Fibroblast of the aortic adventitia (primary cell): Measurements from ENCODE around the gene MEN1. TPM values are rescaled to one million over a fixed set of nuclear protein-coding genes. Genes with fewer than 3 reads are reported as not detected.

ENCODE experiments used
- DNase-seq: peaks from one replicate; pipeline ENCODE4 v3.0.0-alpha.2; 2010; ENCODE audit warnings: low read depth
- H3K4me3 ChIP-seq: 2 replicates; pipeline ENCODE4 v1.5.1; 2011; ENCODE audit warnings: low read depth, mild to moderate bottlenecking, control low read depth, low read length, moderate library complexity
- CTCF ChIP-seq: IDR thresholded peaks from 2 replicates; pipeline ENCODE4 v1.5.1; 2011; ENCODE audit warnings: mild to moderate bottlenecking, low read length, control low read depth, inconsistent platforms; ENCODE audit not compliant: insufficient read depth
- total RNA-seq: library from RNA; depleted of rRNA; stranded (reverse); fragments of >200 nt; gene quantifications from 2 replicates; pipeline ENCODE4 v1.2.3, GENCODE V29; 2012; ENCODE audit warnings: low replicate concordance

The MEN1 gene
- total RNA-seq, 1 donor: 15.9 TPM

- H3K4me3 ChIP-seq: no peak overlapping the region
- TF ChIP-seq CTCF: no peak
- no peak for DNase-seq
Observed at GRCh38 chr11:64800303-64801157, 9.8 kb downstream of the MEN1 start.

- DNase-seq: no peak
- TF ChIP-seq CTCF: no peak
- no peak overlapping the region for H3K4me3 ChIP-seq
Observed at GRCh38 chr11:64799623-64800302, 10.6 kb downstream of the MEN1 start.

- no peak overlapping the region for H3K4me3 ChIP-seq
- no peak for DNase-seq
- TF ChIP-seq CTCF: no peak
Observed at GRCh38 chr11:64799256-64799622, 11.1 kb downstream of the MEN1 start.

GRCh38 chr11:64796757-64797541 is 13.4 kb downstream of the MEN1 start:
- no peak for DNase-seq
- H3K4me3 ChIP-seq: no peak overlapping the region
- no peak for TF ChIP-seq CTCF

- TF ChIP-seq CTCF: no peak
Observed at GRCh38 chr11:64796047-64796756, 14.1 kb downstream of the MEN1 start.

GRCh38 chr11:64794526-64794925 is 15.8 kb downstream of the MEN1 start:
- H3K4me3 ChIP-seq: no peak overlapping the region
- no peak for DNase-seq
- TF ChIP-seq CTCF: no peak

More at GRCh38 chr11:64796047-64796756, 14.1 kb downstream of the MEN1 start:
- no peak overlapping the region for H3K4me3 ChIP-seq
- no peak for DNase-seq
